ENCODE measurements around the gene TULP3.

The TULP3 gene

DNA sequence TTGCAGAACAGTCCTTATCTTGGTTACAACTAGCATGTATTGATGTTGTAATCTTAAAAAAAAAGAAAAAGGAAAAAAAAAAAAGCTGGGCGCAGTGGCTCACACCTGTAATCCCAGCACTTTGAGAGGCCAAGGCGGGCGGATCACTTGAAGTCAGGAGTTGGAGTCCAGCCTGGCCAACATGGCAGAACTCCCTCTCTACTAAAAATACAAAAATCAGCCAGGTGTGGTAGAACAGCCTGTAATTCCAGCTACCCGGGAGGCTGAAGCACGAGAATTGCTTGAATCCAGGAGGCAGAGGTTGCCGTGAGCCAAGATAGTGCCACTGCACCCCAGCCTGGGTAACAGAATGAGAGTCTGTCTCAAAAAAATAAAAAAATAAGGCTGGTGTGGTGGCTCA lies 42.9 kb downstream of the TULP3 start:
- Histone ChIP-seq H3K27me3 (ENCODE audit: insufficient read depth, poor library complexity, severe bottlenecking) (no peaks in the 10 kb centered on the region), H3K4me3 (replicated peaks; ENCODE audit: insufficient read depth, low read length) (no peak overlapping the region), H3K27ac (replicated peaks) (no peak overlapping the region)
- TF ChIP-seq SPI1 (IDR thresholded peaks at IDR 0.05; ENCODE audit: borderline replicate concordance, low read depth) (no peak), POLR2AphosphoS5 (IDR thresholded peaks at IDR 0.05; ENCODE audit: low read depth) (no peak), GABPA (IDR thresholded peaks at IDR 0.05; ENCODE audit: low read depth) (no peak), CTCF (IDR thresholded peaks at IDR 0.05; ENCODE audit: insufficient read depth, low read length) (no peak)
- TF ChIP-seq, protein P1, sequence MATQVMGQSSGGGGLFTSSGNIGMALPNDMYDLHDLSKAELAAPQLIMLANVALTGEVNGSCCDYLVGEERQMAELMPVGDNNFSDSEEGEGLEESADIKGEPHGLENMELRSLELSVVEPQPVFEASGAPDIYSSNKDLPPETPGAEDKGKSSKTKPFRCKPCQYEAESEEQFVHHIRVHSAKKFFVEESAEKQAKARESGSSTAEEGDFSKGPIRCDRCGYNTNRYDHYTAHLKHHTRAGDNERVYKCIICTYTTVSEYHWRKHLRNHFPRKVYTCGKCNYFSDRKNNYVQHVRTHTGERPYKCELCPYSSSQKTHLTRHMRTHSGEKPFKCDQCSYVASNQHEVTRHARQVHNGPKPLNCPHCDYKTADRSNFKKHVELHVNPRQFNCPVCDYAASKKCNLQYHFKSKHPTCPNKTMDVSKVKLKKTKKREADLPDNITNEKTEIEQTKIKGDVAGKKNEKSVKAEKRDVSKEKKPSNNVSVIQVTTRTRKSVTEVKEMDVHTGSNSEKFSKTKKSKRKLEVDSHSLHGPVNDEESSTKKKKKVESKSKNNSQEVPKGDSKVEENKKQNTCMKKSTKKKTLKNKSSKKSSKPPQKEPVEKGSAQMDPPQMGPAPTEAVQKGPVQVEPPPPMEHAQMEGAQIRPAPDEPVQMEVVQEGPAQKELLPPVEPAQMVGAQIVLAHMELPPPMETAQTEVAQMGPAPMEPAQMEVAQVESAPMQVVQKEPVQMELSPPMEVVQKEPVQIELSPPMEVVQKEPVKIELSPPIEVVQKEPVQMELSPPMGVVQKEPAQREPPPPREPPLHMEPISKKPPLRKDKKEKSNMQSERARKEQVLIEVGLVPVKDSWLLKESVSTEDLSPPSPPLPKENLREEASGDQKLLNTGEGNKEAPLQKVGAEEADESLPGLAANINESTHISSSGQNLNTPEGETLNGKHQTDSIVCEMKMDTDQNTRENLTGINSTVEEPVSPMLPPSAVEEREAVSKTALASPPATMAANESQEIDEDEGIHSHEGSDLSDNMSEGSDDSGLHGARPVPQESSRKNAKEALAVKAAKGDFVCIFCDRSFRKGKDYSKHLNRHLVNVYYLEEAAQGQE (IDR thresholded peaks at IDR 0.05; ENCODE audit: insufficient replicate concordance, low read depth) = no peak
- no peak for DNase-seq (ENCODE audit: low read depth in 1 of 2, low spot score in 1 of 2)

GRCh38 chr12:2934371-2934770 lies 43.7 kb downstream of the TULP3 start:
- TF ChIP-seq SPI1 (IDR thresholded peaks at IDR 0.05; ENCODE audit: borderline replicate concordance, low read depth) = no peak
- TF ChIP-seq, protein P1 (IDR thresholded peaks at IDR 0.05; ENCODE audit: insufficient replicate concordance, low read depth) = no peak
- no peak for TF ChIP-seq CTCF (IDR thresholded peaks at IDR 0.05; ENCODE audit: insufficient read depth, low read length)
- TF ChIP-seq POLR2AphosphoS5 (IDR thresholded peaks at IDR 0.05; ENCODE audit: low read depth) = no peak
- TF ChIP-seq GABPA (IDR thresholded peaks at IDR 0.05; ENCODE audit: low read depth) = no peak

GRCh38 chr12:2936301-2936700 lies 45.6 kb downstream of the TULP3 start:
- no peak for DNase-seq (ENCODE audit: low read depth in 1 of 2, low spot score in 1 of 2)
- TF ChIP-seq SPI1 (IDR thresholded peaks at IDR 0.05; ENCODE audit: borderline replicate concordance, low read depth) = no peak
- TF ChIP-seq, protein P1 (IDR thresholded peaks at IDR 0.05; ENCODE audit: insufficient replicate concordance, low read depth) = no peak
- TF ChIP-seq GABPA (IDR thresholded peaks at IDR 0.05; ENCODE audit: low read depth) = no peak
- no peak for TF ChIP-seq CTCF (IDR thresholded peaks at IDR 0.05; ENCODE audit: insufficient read depth, low read length)
- no peak for TF ChIP-seq POLR2AphosphoS5 (IDR thresholded peaks at IDR 0.05; ENCODE audit: low read depth)
- no peak overlapping the region for H3K27ac ChIP-seq (replicated peaks)
- no peaks in the 10 kb centered on the region for H3K27me3 ChIP-seq (ENCODE audit: insufficient read depth, poor library complexity, severe bottlenecking)
- no peak overlapping the region for H3K4me3 ChIP-seq (replicated peaks; ENCODE audit: insufficient read depth, low read length)

More at GRCh38 chr12:2934371-2934770, 43.7 kb downstream of the TULP3 start:
- no peak for DNase-seq (ENCODE audit: low read depth in 1 of 2, low spot score in 1 of 2)
- Histone ChIP-seq H3K27me3 (ENCODE audit: insufficient read depth, poor library complexity, severe bottlenecking) (no peaks in the 10 kb centered on the region), H3K27ac (replicated peaks) (no peak overlapping the region), H3K4me3 (replicated peaks; ENCODE audit: insufficient read depth, low read length) (no peak overlapping the region)
